Measurements from ENCODE around the gene SORL1. TPM values are rescaled to one million over a fixed set of nuclear protein-coding genes. Genes with fewer than 3 reads are reported as not detected.
A peak's percentile ranks its signal among the peaks of the same experiment; 100 is the strongest.

The SORL1 gene
- total and polyA plus RNA-seq, 9 of the 15 experiments (the other 6 are each of a cell fraction or from before 2014, with no cell fraction given), result 0.01 to 0.66 TPM; not detected in 7

GRCh38 chr11:121643479-121644186 is 191.5 kb downstream of the SORL1 start:
- no peak overlapping the region for H2AFZ ChIP-seq (ENCODE audit: low read depth, low read length)
- H3K4me1 ChIP-seq (replicated peaks in 1 of 2; ENCODE audit: control insufficient read depth in 2 of 2, insufficient read depth in 2 of 2, low read length in 2 of 2), result no peaks in the 10 kb centered on the region; a peak in 1 of 5 replicates
- no peaks in the 10 kb centered on the region for H4K20me1 ChIP-seq (replicated peaks; ENCODE audit: control insufficient read depth, insufficient read depth, low read length)
- H3K9me1 ChIP-seq (ENCODE audit: control insufficient read depth, insufficient read depth, low read length), result no peaks in the 10 kb centered on the region
- no peak overlapping the region for H3K4me3 ChIP-seq
- no peaks in the 10 kb centered on the region for H3K79me2 ChIP-seq (ENCODE audit: control insufficient read depth, insufficient read depth, low read length)
- BruUV-seq (replicated peaks), result no TSS peak
- intact Hi-C loops (cut with micrococcal nuclease), result no loop called here
- H3K27me3 ChIP-seq (ENCODE audit: control insufficient read depth in 2 of 2, insufficient read depth in 2 of 2, low read length in 2 of 2), result no peaks in the 10 kb centered on the region
- ATAC-seq (no peak), DNase-seq (ENCODE audit: extremely low read depth in 1 of 4, low spot score in 3 of 4) (peak in 2 of 4 experiments; percentile 16 to 17), FAIRE-seq (no peak)
- H3K4me2 ChIP-seq (ENCODE audit: insufficient read depth, low read length), result no peak overlapping the region
- H3K36me3 ChIP-seq (ENCODE audit: control insufficient read depth, insufficient read depth, low read length), result no peaks in the 10 kb centered on the region
- in situ Hi-C loops (cut with MboI), result no loop called here
- no peak overlapping the region for H3K27ac ChIP-seq (ENCODE audit: extremely low read depth, low read depth, low read length)
- H3K9ac ChIP-seq (ENCODE audit: insufficient read depth in 1 of 2, low read depth in 2 of 2, low read length in 2 of 2), result no peak overlapping the region
- CTCF ChIA-PET (ENCODE audit: low intra/inter-chr PET ratio), result no interaction called here
- no peaks in the 10 kb centered on the region for H3K9me3 ChIP-seq (replicated peaks; ENCODE audit: control insufficient read depth, insufficient read depth, low read depth, low read length)
- POLR2A ChIA-PET, result interaction anchor here (1.3 kb wide), 1 partner anchor 12 kb away, joined by 3 read pairs; no protein-coding TSS in a partner anchor
- WGBS (ENCODE audit: insufficient coverage, low coverage, missing lambda C conversion rate), result 1% methylated on average over 9 of the region's 9 CpGs
- TF ChIP-seq IRF2 (CRISPR knock-in tag; IDR thresholded peaks at IDR 0.05), result no peak
- no peak for TF ChIP-seq ZNF699 (CRISPR knock-in tag; IDR thresholded peaks at IDR 0.05; ENCODE audit: insufficient replicate concordance)
- no peak for TF ChIP-seq ZNF586 (CRISPR knock-in tag; conservative IDR thresholded peaks at IDR 0.05)
- no peak for TF ChIP-seq ZNF609 (CRISPR knock-in tag; IDR thresholded peaks at IDR 0.05; ENCODE audit: borderline replicate concordance)
- TF ChIP-seq KLF16 (IDR thresholded peaks at IDR 0.05), result no peak
- no peak for TF ChIP-seq ZBTB5 (IDR thresholded peaks at IDR 0.05)
- TF ChIP-seq CBFA2T2 (conservative IDR thresholded peaks at IDR 0.05), result peak; percentile 48
- no peak for TF ChIP-seq PHTF2 (CRISPR knock-in tag; IDR thresholded peaks at IDR 0.05)
- no peak for TF ChIP-seq ARID3A (IDR thresholded peaks at IDR 0.05; ENCODE audit: borderline replicate concordance, low read depth, low read length)
- TF ChIP-seq NR2C2 (CRISPR knock-in tag; IDR thresholded peaks at IDR 0.05), result no peak
- TF ChIP-seq NR2C2 (tag; IDR thresholded peaks at IDR 0.05), result no peak
- no peak for TF ChIP-seq MYBL2 (IDR thresholded peaks at IDR 0.05; ENCODE audit: low read depth)
- TF ChIP-seq MYBL2 (CRISPR knock-in tag; IDR thresholded peaks at IDR 0.05; ENCODE audit: borderline replicate concordance), result no peak
- no peak for TF ChIP-seq FOXK2 (conservative IDR thresholded peaks at IDR 0.05 in 1 of 2, IDR thresholded peaks at IDR 0.05 in 1 of 2; ENCODE audit: low read depth in 2 of 2)
- TF ChIP-seq ZNF24 (IDR thresholded peaks at IDR 0.05), result no peak
